ENCODE measurements around the gene IKBKG.
"Not testable (repeated sequence)": the region's sequence is repeated elsewhere in the genome, so short reads cannot be mapped to it uniquely, and the experiment has no call there.

IKBKG gene

GRCh38 chrX:154526901-154527675 is 20.3 kb upstream of the IKBKG start:
- DNase-seq: peak; percentile 71

GRCh38 chrX:154529206-154529612 is 18.2 kb upstream of the IKBKG start:
- no peak for DNase-seq

- no peak for DNase-seq
These were observed 17.1 kb upstream of the IKBKG start for GRCh38 chrX:154530286-154530685.

- peak; percentile 24 for DNase-seq
These were observed 15.8 kb upstream of the IKBKG start for GRCh38 chrX:154531626-154532025.

GRCh38 chrX:154532690-154533089 is 14.7 kb upstream of the IKBKG start:
- DNase-seq: no peak

- DNase-seq: peak; percentile 78
These were observed 12.7 kb upstream of the IKBKG start for GRCh38 chrX:154534526-154535322.

GRCh38 chrX:154535892-154536291 is 11.5 kb upstream of the IKBKG start:
- DNase-seq: no peak

- DNase-seq: no peak
These were observed 8.3 kb upstream of the IKBKG start for GRCh38 chrX:154539077-154539476.

GRCh38 chrX:154540365-154540764 is 7.1 kb upstream of the IKBKG start:
- DNase-seq: not testable (repeated sequence)

GRCh38 chrX:154540897-154541535 is 6.4 kb upstream of the IKBKG start:
- no peak for DNase-seq

- no peak for DNase-seq
These were observed 5.9 kb upstream of the IKBKG start for GRCh38 chrX:154541589-154541895.

GRCh38 chrX:154541896-154542722 is 5.3 kb upstream of the IKBKG start:
- peak; percentile 92 for DNase-seq

GRCh38 chrX:154542723-154543424 is 4.5 kb upstream of the IKBKG start:
- no peak for DNase-seq

- no peak for DNase-seq
These were observed 1.6 kb upstream of the IKBKG start for GRCh38 chrX:154545673-154546274.

- peak; percentile 65 for DNase-seq
These were observed 821 bp upstream of the IKBKG start, which contains the start of gene G6PD for GRCh38 chrX:154546354-154547244. Gene G6PD, minus strand, starts transcription at chrX:154546846. Its CDS starts 691 bp downstream, at chrX:154546155.

- no peak for DNase-seq
These were observed 552 bp downstream of the IKBKG start for GRCh38 chrX:154548028-154548316.

GRCh38 chrX:154549766-154550165 is 2.3 kb downstream of the IKBKG start:
- DNase-seq: no peak

GRCh38 chrX:154552112-154552806 is 4.8 kb downstream of the IKBKG start:
- not testable (repeated sequence) for DNase-seq

GRCh38 chrX:154558060-154558690 is 10.8 kb downstream of the IKBKG start:
- not testable (repeated sequence) for DNase-seq

Data from fibroblast of skin of abdomen (primary cell).